ENCODE data around the gene RGS12.
A peak's percentile ranks its signal among the peaks of the same experiment; 100 is the strongest.

RGS12 gene

GRCh38 chr4:3290476-3290875 lies 2.3 kb upstream of the RGS12 start:
- Histone ChIP-seq H3K4me1 (ENCODE audit: insufficient read depth, low read length, severe bottlenecking) (peaks cover 5% of the 10 kb centered on the region), H3K4me3 (ENCODE audit: low read depth, low read length, poor library complexity, severe bottlenecking) (no peak overlapping the region), H2AFZ (ENCODE audit: low read length) (no peak overlapping the region), H3K27ac (ENCODE audit: low read depth, low read length, poor library complexity, severe bottlenecking) (no peak overlapping the region), H3F3A (ENCODE audit: insufficient read depth, low read length) (no peaks in the 10 kb centered on the region), H3K9me2 (ENCODE audit: low read depth, low read length) (no peaks in the 10 kb centered on the region), H3K27me3 (ENCODE audit: insufficient read depth, low read length) (no peaks in the 10 kb centered on the region), H3K4me2 (ENCODE audit: low read length) (no peak overlapping the region), H3K36me3 (ENCODE audit: insufficient read depth, low read length) (no peaks in the 10 kb centered on the region), H3K79me2 (ENCODE audit: insufficient read depth, low read length) (no peaks in the 10 kb centered on the region), H3K9me3 (ENCODE audit: low read length) (no peaks in the 10 kb centered on the region), H3K9ac (ENCODE audit: low read length) (no peak overlapping the region), H4K20me1 (ENCODE audit: insufficient read depth, low read length) (no peaks in the 10 kb centered on the region)
- TF ChIP-seq, protein P1, sequence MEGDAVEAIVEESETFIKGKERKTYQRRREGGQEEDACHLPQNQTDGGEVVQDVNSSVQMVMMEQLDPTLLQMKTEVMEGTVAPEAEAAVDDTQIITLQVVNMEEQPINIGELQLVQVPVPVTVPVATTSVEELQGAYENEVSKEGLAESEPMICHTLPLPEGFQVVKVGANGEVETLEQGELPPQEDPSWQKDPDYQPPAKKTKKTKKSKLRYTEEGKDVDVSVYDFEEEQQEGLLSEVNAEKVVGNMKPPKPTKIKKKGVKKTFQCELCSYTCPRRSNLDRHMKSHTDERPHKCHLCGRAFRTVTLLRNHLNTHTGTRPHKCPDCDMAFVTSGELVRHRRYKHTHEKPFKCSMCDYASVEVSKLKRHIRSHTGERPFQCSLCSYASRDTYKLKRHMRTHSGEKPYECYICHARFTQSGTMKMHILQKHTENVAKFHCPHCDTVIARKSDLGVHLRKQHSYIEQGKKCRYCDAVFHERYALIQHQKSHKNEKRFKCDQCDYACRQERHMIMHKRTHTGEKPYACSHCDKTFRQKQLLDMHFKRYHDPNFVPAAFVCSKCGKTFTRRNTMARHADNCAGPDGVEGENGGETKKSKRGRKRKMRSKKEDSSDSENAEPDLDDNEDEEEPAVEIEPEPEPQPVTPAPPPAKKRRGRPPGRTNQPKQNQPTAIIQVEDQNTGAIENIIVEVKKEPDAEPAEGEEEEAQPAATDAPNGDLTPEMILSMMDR (IDR thresholded peaks at IDR 0.05; ENCODE audit: low read length): no peak
- no peak for TF ChIP-seq EZH2 (IDR thresholded peaks at IDR 0.05; ENCODE audit: borderline replicate concordance, low read length)

DNA sequence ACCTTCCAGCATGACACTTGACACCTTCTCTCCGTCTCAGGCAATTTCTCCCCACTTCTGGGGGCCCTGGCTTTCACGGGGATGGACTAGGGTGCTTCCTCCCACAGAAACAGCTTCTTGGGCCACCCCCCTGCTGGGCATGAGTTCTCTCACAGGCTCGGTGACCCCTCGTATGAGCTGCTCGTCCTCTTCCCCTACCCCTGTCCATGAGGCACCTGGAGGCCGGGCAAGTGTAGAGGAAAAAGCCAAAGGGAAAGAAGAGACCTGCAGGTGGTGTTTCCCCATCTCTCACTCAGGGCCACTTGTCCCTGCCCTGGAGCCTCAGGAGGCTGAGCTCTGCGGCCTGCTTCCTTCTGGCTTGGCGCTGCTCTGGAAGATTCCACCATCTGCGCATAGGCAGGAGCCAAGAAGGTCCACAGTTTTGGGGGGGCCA lies 1.9 kb upstream of the RGS12 start:
- Histone ChIP-seq H3K9me3 (ENCODE audit: low read length) (no peaks in the 10 kb centered on the region), H3F3A (ENCODE audit: insufficient read depth, low read length) (no peaks in the 10 kb centered on the region), H2AFZ (ENCODE audit: low read length) (no peak overlapping the region), H3K9me2 (ENCODE audit: low read depth, low read length) (no peaks in the 10 kb centered on the region), H3K27ac (ENCODE audit: low read depth, low read length, poor library complexity, severe bottlenecking) (no peak overlapping the region), H3K27me3 (ENCODE audit: insufficient read depth, low read length) (no peaks in the 10 kb centered on the region), H3K9ac (ENCODE audit: low read length) (no peak overlapping the region), H4K20me1 (ENCODE audit: insufficient read depth, low read length) (no peaks in the 10 kb centered on the region), H3K4me3 (ENCODE audit: low read depth, low read length, poor library complexity, severe bottlenecking) (no peak overlapping the region), H3K4me2 (ENCODE audit: low read length) (no peak overlapping the region), H3K36me3 (ENCODE audit: insufficient read depth, low read length) (no peaks in the 10 kb centered on the region), H3K4me1 (ENCODE audit: insufficient read depth, low read length, severe bottlenecking) (peaks cover 5% of the 10 kb centered on the region), H3K79me2 (ENCODE audit: insufficient read depth, low read length) (no peaks in the 10 kb centered on the region)
- no peak for TF ChIP-seq EZH2 (IDR thresholded peaks at IDR 0.05; ENCODE audit: borderline replicate concordance, low read length)
- TF ChIP-seq, protein P1 (IDR thresholded peaks at IDR 0.05; ENCODE audit: low read length): no peak

DNA sequence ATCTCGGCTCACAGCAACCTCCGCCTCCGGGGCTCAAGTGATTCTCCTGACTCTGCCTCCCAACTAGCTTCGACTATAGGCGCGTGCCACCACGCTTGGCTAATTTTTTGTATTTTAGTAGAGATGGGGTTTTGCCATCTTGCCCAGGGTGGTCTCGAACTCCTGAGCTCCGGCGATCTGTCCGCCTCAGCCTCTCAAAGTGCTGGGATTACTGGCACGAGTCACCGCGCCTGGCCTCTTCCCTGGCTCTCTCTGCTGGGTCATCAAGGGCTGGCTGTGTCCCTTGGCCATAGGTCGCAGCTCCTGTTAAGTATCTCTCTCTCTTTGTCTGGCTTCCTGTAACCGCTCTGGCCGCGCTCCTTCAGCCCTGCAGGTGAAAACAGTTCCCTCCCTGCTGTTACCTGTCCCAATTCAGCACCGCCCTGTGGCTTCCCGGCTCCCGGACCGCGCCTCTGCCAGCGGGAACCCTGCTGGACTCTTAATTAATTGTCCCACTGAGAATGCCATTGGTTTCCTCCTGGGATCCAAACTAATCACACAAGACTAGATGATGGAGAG lies 1.3 kb upstream of the RGS12 start:
- Histone ChIP-seq H3K4me1 (ENCODE audit: insufficient read depth, low read length, severe bottlenecking) (peaks cover 5% of the 10 kb centered on the region), H3K36me3 (ENCODE audit: insufficient read depth, low read length) (no peaks in the 10 kb centered on the region), H3K79me2 (ENCODE audit: insufficient read depth, low read length) (no peaks in the 10 kb centered on the region), H2AFZ (ENCODE audit: low read length) (no peak overlapping the region), H3K27ac (ENCODE audit: low read depth, low read length, poor library complexity, severe bottlenecking) (no peak overlapping the region), H3K9me3 (ENCODE audit: low read length) (no peaks in the 10 kb centered on the region), H3K9ac (ENCODE audit: low read length) (no peak overlapping the region), H3K4me2 (ENCODE audit: low read length) (peak overlapping the region; percentile 64; the same call in 1 of the 2 replicates), H3F3A (ENCODE audit: insufficient read depth, low read length) (no peaks in the 10 kb centered on the region), H4K20me1 (ENCODE audit: insufficient read depth, low read length) (no peaks in the 10 kb centered on the region), H3K4me3 (ENCODE audit: low read depth, low read length, poor library complexity, severe bottlenecking) (no peak overlapping the region), H3K9me2 (ENCODE audit: low read depth, low read length) (no peaks in the 10 kb centered on the region), H3K27me3 (ENCODE audit: insufficient read depth, low read length) (no peaks in the 10 kb centered on the region)
- TF ChIP-seq, protein P1 (IDR thresholded peaks at IDR 0.05; ENCODE audit: low read length): no peak
- no peak for TF ChIP-seq EZH2 (IDR thresholded peaks at IDR 0.05; ENCODE audit: borderline replicate concordance, low read length)

Measured in OCI-LY1 (cell line).